ENCODE results near the gene CDC20B.

GRCh38 chr5:55136521-55136920, 36.5 kb downstream of the CDC20B start:
- no peak for TF ChIP-seq CTCF (IDR thresholded peaks at IDR 0.05; ENCODE audit: low read length)
- no peak for TF ChIP-seq EZH2 (IDR thresholded peaks at IDR 0.05; ENCODE audit: borderline replicate concordance, low read length)

Measured in OCI-LY1 (cell line).